Activated CD4-positive, alpha-beta T cell treated with anti-CD3 and anti-CD28 coated beads for 24 hours (primary cell): ENCODE measurements around the gene PTCRA.
A peak's percentile ranks its signal among the peaks of the same experiment; 100 is the strongest.
"Not testable (repeated sequence)": the region's sequence is repeated elsewhere in the genome, so short reads cannot be mapped to it uniquely, and the experiment has no call there.

Experiments
- DNase-seq, 2 donors: peaks; one replicate each; pipeline ENCODE4 v3.0.0-alpha.2; 2020; ENCODE audit warnings: low read depth in 2 of 2

Gene PTCRA

GRCh38 chr6:42915732-42916131 is at the start of gene PTCRA:
TSS of gene PTCRA (plus strand) at chr6:42916053. CDS start at chr6:42916070, 17 bp downstream.
- DNase-seq: no peak

DNA sequence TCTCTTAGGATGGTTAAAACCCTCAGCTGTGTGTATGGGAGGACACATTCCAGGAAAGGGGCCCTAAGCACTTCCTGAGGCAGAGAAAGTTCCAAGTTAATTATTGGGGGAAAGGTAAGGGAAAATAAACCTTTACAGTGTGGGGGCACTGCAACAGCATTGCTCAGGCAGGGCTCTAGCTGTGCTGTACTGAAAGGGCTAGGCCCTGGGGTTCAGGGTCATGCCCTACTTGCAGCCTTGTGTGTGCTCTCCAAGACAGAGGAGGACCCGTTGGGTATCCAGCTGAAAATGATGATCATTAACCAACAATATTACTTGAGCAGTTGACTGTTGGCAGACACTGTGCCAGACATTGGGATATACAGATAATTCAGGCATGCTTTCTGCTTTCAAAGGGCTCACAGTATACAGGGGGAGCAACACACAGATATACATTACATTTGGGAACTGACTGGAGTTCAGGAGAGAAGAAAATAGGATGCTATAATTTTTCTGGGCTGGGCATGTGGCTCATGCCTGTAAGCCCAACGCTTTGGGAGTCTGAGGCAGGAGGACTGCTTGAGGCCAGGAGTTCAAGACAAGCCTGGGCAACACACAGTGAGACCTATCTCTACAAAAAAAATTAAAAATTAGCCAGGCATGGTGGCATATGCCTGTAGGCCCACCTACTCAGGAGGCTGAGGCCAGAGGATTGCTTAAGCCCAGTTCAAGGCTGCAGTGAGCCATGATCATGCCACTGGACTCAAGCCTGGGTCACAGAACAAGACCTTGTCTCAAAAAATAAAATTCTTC is 45.5 kb upstream of the PTCRA start:
- no peak for DNase-seq

DNA sequence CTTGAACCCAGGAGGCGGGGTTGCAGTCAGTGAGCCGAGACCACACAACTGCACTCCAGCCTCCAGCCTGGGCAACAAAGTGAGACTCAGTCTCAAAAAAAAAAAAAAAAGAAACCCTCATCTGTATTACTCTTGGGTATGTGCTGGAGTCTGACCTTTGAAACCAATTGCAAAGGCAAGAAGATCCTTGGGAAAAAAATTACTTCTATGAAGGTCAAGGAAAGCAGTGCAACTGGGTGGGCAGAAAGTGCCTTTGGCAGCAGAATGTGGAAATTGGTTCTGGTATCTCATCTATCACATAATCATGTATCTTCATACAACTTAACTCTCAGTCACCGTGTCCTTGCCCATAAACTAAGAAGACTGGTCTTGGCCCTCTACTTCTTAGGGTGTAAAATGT is 44.1 kb upstream of the PTCRA start:
- no peak for DNase-seq

DNA sequence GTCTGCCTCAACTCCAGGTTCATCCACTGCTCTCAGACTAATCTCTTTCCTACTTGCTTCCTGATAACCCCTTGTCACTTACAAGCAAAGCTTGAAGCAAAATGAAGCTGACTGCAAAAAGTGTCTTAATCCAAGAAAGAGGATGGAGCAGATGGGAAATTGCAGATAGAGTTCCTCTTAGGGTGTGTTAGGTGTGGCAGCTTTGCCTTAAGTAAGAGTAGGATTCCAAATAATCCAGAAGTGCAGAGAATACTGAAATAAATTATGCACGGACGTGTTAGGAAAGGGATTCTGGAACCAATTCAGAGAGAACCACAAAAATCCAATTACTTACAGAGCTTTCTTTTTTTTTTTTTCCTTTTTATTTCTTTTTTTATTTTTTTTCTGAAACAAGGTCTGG is 42.5 kb upstream of the PTCRA start:
- DNase-seq: no peak

DNA sequence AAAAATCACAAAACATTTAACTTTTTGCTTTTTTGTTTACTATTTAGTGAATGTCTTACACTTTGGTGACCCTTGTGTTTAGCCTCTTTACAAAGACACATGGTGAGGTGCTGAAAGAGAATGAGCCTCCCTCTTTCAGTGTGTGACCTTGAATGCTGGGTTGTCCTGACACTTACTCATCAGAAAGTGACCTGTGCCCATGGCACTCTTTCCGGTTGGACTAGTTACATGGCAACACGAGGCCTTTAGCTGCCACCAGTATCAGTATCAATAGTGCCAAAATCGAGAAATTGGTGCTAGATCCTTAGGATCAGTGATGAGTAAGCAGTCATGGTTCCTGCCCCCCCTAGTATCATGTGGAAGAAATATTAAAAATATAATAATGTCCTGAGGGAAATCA is 38.2 kb upstream of the PTCRA start:
- no peak for DNase-seq

- DNase-seq: peak; percentile 59 to 69
These were observed 36.2 kb upstream of the PTCRA start, which contains the start of gene RPL7L1 for GRCh38 chr6:42879372-42880239. TSS of gene RPL7L1 (plus strand) at chr6:42879616. CDS start at chr6:42879911, 295 bp downstream.

DNA sequence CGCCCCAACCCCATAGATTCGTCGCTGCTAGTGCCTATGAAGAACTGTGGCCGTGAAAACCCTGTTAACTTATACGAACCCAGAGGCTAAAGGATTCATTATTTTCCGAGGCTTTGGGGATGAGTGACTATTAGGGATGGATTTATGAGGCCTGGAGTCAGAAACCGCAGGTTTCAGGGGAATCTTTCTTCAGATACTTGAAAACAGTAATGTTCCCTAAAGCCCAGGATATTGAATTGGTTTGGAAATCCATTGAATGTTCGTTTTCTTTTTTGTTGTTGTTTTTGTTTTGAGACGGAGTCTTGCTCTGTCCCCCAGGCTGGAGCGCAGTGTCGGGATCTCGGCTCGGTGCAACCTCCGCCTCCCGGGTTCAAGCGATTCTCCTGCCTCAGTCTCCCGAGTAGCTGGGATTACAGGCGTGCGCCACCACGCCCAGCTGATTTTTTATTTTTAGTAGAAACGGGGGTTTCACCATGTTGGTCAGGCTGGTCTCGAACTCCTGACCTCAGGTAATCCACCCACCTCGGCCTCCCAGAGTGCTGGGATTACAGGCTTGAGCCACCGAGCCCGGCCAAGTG is 35.5 kb upstream of the PTCRA start:
- not testable (repeated sequence) for DNase-seq

DNA sequence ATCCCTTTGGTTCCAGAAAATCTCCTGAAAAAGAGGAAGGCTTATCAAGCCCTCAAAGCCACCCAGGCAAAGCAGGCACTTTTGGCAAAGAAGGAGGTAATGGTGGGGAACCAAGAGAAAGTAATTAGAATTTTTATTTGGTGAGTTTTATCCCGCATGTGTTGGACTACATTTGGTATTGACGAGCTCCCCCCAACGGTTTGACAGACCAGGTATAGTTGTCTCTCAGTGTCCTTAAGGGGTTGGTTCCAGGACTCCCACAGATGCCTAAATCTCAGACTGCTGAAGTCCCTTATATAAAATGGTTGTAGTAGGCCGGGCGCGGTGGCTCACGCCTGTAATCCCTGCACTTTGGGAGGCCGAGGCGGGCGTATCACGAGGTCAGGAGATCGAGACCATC is 35.0 kb upstream of the PTCRA start:
- DNase-seq: not testable (repeated sequence)

DNA sequence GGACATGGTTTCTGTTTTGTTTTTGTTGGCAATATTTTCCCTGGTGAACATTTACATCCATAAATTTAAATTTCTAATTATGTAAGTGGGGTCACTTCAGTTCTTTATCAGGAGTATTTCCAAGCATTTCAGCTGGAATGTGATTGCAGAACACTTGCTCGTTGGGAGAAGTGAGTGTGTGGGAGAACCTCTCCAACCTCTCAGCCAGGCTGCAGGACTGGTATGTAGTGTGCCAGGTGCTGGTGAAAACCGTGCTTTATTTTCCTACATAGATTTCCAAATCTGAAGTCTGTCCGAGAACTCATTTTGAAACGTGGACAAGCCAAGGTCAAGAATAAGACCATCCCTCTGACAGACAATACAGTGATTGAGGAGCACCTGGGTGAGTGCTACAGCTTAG is 30.2 kb upstream of the PTCRA start:
- DNase-seq: no peak

- not testable (repeated sequence) for DNase-seq
These were observed 27.7 kb upstream of the PTCRA start for GRCh38 chr6:42888201-42888600.

DNA sequence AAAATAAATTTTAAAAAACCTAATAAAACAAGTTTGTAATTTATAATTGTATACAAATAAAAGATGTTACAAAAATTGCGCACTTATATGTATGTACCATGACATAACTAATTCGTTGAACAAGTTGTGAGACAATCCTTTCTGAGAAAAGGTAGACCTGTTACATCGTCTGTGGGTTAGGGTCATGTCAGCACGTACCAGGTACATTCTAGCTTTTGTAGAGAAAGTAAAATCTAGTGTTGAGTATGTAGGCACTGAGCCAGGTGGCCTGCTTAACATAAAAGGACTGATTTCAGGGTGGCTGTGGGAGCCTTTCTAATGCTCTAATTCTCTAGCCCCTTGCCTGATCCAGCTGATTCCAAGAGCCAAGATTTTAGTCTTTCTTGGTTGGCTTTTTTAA is 26.0 kb upstream of the PTCRA start:
- DNase-seq: no peak

DNA sequence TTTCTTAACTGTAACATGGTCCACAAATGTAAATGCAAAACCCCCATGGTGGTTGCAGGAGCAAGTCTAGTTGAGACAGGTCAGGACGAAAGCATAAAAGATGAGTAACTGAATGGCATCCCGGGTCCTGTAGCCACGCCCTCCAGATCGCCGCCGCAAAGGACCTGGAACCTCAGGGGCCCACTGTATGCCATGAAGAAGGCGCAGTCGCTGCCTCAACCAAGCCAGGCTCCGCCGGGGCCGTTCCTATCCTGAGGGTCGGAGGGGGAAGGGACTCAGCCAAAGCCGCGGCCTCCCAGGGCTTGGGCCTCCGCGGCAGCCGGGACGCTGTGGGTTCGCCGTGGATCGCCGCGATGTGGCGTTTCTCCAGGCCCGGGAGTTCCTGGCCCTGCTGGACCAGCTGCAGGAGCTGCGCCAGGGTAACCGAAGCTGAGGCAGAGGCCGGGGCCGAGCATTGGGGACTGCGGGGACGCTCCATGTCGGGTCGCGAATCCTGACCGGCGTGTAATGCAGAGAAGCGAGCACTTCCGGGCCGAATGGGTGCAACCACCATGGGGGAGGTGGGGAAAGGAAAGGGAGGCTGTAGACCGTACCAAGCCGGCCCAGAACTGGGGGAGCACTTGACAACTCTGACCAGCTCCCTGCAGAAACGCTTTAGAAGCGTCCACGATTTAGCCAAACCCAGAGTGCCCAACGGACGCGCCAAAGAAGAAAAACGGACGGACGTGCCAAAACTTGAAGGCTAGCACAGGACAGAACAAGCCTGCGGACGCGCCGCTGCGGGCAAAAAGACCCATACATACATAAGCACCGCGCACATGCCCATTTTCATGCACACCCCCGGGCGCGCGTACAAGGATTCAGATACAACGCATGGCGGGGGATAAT is 25.3 kb upstream of the PTCRA start:
- peak; percentile 81 to 87 for DNase-seq

DNA sequence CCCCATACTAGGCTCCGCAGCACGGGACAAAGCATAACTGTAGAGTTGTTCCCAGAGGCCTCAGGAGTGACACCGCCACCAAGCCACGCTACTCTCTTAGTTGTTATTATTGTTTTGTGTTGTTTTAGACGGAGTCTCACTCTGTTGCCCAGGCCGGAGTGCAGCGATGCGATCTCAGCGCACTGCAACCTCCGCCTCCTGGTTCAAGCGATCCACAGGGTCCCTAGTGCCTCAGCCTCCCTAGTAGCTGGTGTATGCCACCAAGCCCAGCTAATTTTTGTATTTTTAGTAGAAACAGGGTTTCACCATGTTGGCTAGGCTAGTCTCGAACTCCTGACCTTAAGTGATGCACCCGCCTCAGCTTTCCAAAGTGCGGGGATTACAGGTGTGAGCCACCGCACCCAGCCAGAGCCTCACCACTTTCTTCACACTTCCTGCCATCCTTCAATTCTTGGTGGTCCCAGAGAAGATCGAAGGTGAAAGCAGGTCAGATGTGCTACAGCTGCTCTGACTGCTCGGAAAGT is 24.6 kb upstream of the PTCRA start:
- DNase-seq: no peak

GRCh38 chr6:42894041-42894828 is 21.6 kb upstream of the PTCRA start:
- not testable (repeated sequence) for DNase-seq

GRCh38 chr6:42896178-42896719 is 19.6 kb upstream of the PTCRA start:
- DNase-seq: no peak

GRCh38 chr6:42898891-42899361 is 16.9 kb upstream of the PTCRA start:
- peak; percentile 56 to 74 for DNase-seq

- DNase-seq: no peak
These were observed 16.0 kb upstream of the PTCRA start for GRCh38 chr6:42899871-42900270.

DNA sequence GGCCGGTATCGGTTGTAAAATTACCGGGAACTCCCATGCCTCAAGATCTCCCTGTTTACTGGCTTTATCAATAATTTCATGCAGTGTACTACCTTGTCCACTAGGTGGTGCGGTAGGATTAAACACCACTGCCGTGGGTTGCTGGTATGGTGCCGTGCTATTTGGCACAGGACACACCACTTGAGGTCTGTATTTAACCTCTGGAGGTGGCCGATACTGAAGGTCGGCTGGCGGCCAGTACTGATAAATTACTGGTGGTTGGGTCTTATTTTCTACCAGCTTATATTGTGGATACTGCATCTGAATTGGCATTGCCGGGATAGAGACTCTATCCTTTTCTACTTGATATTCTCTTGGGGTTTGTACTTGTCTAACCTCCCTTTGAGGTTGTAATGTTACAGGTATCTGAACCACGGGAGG is 14.3 kb upstream of the PTCRA start:
- peak; percentile 32 to 56 for DNase-seq

GRCh38 chr6:42902429-42903263 is 13.2 kb upstream of the PTCRA start:
- DNase-seq: not testable (repeated sequence)
